Activated T-cell treated with anti-CD3 and anti-CD28 coated beads, Interleukin-2, amount 50 U/mL, for 4 hours (primary cell): ENCODE measurements around the gene WFIKKN1. TPM values are rescaled to one million over a fixed set of nuclear protein-coding genes. Genes with fewer than 3 reads are reported as not detected.

Experiments used
- ATAC-seq, 2 donors: fragments of 200-7000 bp; cut with Tn5 transposase; one replicate each; pipeline ENCODE4 v1.10.0; 2021
- DNase-seq: peaks from one replicate; pipeline ENCODE4 v3.0.0-alpha.2; 2020
- H3K27me3 Mint-ChIP-seq: one replicate; pipeline ENCODE4 v1.8.0; 2021; ENCODE audit warnings: low read depth, mixed read lengths
- H3K36me3 Mint-ChIP-seq: one replicate; pipeline ENCODE4 v1.8.0; 2022; ENCODE audit warnings: mixed read lengths; ENCODE audit not compliant: insufficient read depth
- H3K4me1 Mint-ChIP-seq: one replicate; pipeline ENCODE4 v1.8.0; 2021; ENCODE audit warnings: low read depth, mixed read lengths
- H3K4me3 Mint-ChIP-seq: one replicate; pipeline ENCODE4 v1.8.0; 2021; ENCODE audit warnings: mild to moderate bottlenecking, moderate library complexity, mixed read lengths
- H3K9me3 Mint-ChIP-seq: one replicate; pipeline ENCODE4 v1.8.0; 2021; ENCODE audit warnings: mixed read lengths
- total RNA-seq, 3 donors: library from RNA; stranded (reverse); gene quantifications; one replicate each; pipeline ENCODE4 v1.2.1, GENCODE V29; 2021

The WFIKKN1 gene
- total RNA-seq, 3 donors from 2014 or later, result 0.40 to 0.71 (median 0.49) TPM

- DNase-seq (no peak), ATAC-seq (no peak)
- no peaks in the 10 kb centered on the region for H3K9me3 Mint-ChIP-seq
- H3K4me1 Mint-ChIP-seq, result peaks cover 6% of the 10 kb centered on the region
- H3K36me3 Mint-ChIP-seq, result peaks cover 6% of the 10 kb centered on the region
- peaks cover 11% of the 10 kb centered on the region for H3K27me3 Mint-ChIP-seq
- H3K4me3 Mint-ChIP-seq, result no peak overlapping the region
Measured at GRCh38 chr16:674214-674881, 43.6 kb downstream of the WFIKKN1 start.

GRCh38 chr16:674968-675883 is 44.4 kb downstream of the WFIKKN1 start, which contains the start of gene RHBDL1:
RHBDL1 (plus strand) TSS chr16:675671; CDS start chr16:675791, 120 bp downstream.
- H3K4me1 Mint-ChIP-seq, result peaks cover 8% of the 10 kb centered on the region
- DNase-seq, result no peak
- no peak for ATAC-seq
- no peaks in the 10 kb centered on the region for H3K9me3 Mint-ChIP-seq
- peak within 1 kb of the TSS; percentile 16 for H3K4me3 Mint-ChIP-seq
- peaks cover 3% of the 10 kb centered on the region for H3K36me3 Mint-ChIP-seq
- H3K27me3 Mint-ChIP-seq, result peaks cover 11% of the 10 kb centered on the region

- Mint-ChIP-seq H3K9me3 (no peaks in the 10 kb centered on the region), H3K4me3 (no peak overlapping the region), H3K36me3 (peaks cover 5% of the 10 kb centered on the region), H3K27me3 (peaks cover 11% of the 10 kb centered on the region), H3K4me1 (peaks cover 10% of the 10 kb centered on the region)
- no peak for ATAC-seq
- DNase-seq, result no peak
Measured at GRCh38 chr16:675884-676564, 45.2 kb downstream of the WFIKKN1 start.

- Mint-ChIP-seq H3K4me3 (no peak overlapping the region), H3K4me1 (peaks cover 15% of the 10 kb centered on the region), H3K36me3 (peaks cover 6% of the 10 kb centered on the region), H3K9me3 (no peaks in the 10 kb centered on the region), H3K27me3 (peaks cover 11% of the 10 kb centered on the region)
- ATAC-seq, result no peak
- DNase-seq, result no peak
Measured at GRCh38 chr16:676565-676902, 45.7 kb downstream of the WFIKKN1 start.

- no peak for DNase-seq
- Mint-ChIP-seq H3K4me1 (peaks cover 18% of the 10 kb centered on the region), H3K4me3 (no peak overlapping the region), H3K9me3 (no peaks in the 10 kb centered on the region), H3K27me3 (peaks cover 11% of the 10 kb centered on the region), H3K36me3 (peaks cover 8% of the 10 kb centered on the region)
- ATAC-seq, result no peak
Measured at GRCh38 chr16:676913-677312, 46.1 kb downstream of the WFIKKN1 start.

GRCh38 chr16:677316-678190 is 46.8 kb downstream of the WFIKKN1 start:
- peaks cover 11% of the 10 kb centered on the region for H3K27me3 Mint-ChIP-seq
- H3K4me3 Mint-ChIP-seq, result no peak overlapping the region
- H3K36me3 Mint-ChIP-seq, result peaks cover 12% of the 10 kb centered on the region
- ATAC-seq (no peak), DNase-seq (no peak)
- peaks cover 22% of the 10 kb centered on the region for H3K4me1 Mint-ChIP-seq
- no peaks in the 10 kb centered on the region for H3K9me3 Mint-ChIP-seq

- Mint-ChIP-seq H3K4me1 (peaks cover 23% of the 10 kb centered on the region), H3K9me3 (no peaks in the 10 kb centered on the region), H3K27me3 (peaks cover 11% of the 10 kb centered on the region), H3K4me3 (no peak overlapping the region), H3K36me3 (peaks cover 11% of the 10 kb centered on the region)
- no peak for DNase-seq
- no peak for ATAC-seq
Measured at GRCh38 chr16:678209-678857, 47.5 kb downstream of the WFIKKN1 start.

- Mint-ChIP-seq H3K36me3 (peaks cover 11% of the 10 kb centered on the region), H3K4me3 (peak overlapping the region; percentile 73), H3K9me3 (no peaks in the 10 kb centered on the region), H3K4me1 (peaks cover 23% of the 10 kb centered on the region), H3K27me3 (peaks cover 11% of the 10 kb centered on the region)
- peak; percentile 40 for DNase-seq
- peak; percentile 12 to 19 for ATAC-seq
Measured at GRCh38 chr16:678858-679813, 48.4 kb downstream of the WFIKKN1 start.

GRCh38 chr16:679814-680624 is 49.2 kb downstream of the WFIKKN1 start, which contains the start of gene STUB1:
STUB1 (plus strand) TSS chr16:680410; CDS start chr16:680526, 116 bp downstream.
- peak; percentile 59 to 61 for ATAC-seq
- peaks cover 23% of the 10 kb centered on the region for H3K4me1 Mint-ChIP-seq
- DNase-seq, result peak; percentile 90
- H3K27me3 Mint-ChIP-seq, result peaks cover 7% of the 10 kb centered on the region
- no peaks in the 10 kb centered on the region for H3K9me3 Mint-ChIP-seq
- peak within 1 kb of the TSS; percentile 83 for H3K4me3 Mint-ChIP-seq
- H3K36me3 Mint-ChIP-seq, result peaks cover 11% of the 10 kb centered on the region

- no peak for DNase-seq
- Mint-ChIP-seq H3K36me3 (peaks cover 11% of the 10 kb centered on the region), H3K4me1 (peaks cover 20% of the 10 kb centered on the region), H3K27me3 (peaks cover 5% of the 10 kb centered on the region), H3K4me3 (peak overlapping the region; percentile 83), H3K9me3 (no peaks in the 10 kb centered on the region)
- ATAC-seq, result peak; percentile 1 to 5
Measured at GRCh38 chr16:680625-680945, 49.8 kb downstream of the WFIKKN1 start.

GRCh38 chr16:680967-681745 is 50.4 kb downstream of the WFIKKN1 start:
- peaks cover 5% of the 10 kb centered on the region for H3K27me3 Mint-ChIP-seq
- peaks cover 11% of the 10 kb centered on the region for H3K36me3 Mint-ChIP-seq
- peak overlapping the region; percentile 83 for H3K4me3 Mint-ChIP-seq
- DNase-seq (no peak), ATAC-seq (no peak)
- H3K4me1 Mint-ChIP-seq, result peaks cover 20% of the 10 kb centered on the region
- H3K9me3 Mint-ChIP-seq, result no peaks in the 10 kb centered on the region
